AG04450 (cell line): ENCODE measurements around the gene PRPF18. TPM values are rescaled to one million over a fixed set of nuclear protein-coding genes. Genes with fewer than 3 reads are reported as not detected.

Experiments
- CTCF ChIA-PET: fragments of 300-600, 350-600 bp; formaldehyde crosslinking; extraction: SDS; loops from one replicate; lab custom pipeline; 2022; ENCODE audit warnings: antibody characterized with exemption, inconsistent platforms; lab: Charles Lee
- POLR2A ChIA-PET: fragments of 350-600 bp; formaldehyde crosslinking; extraction: SDS; loops from one replicate; lab custom pipeline; 2021; ENCODE audit warnings: antibody characterized with exemption, inconsistent platforms; lab: Yijun Ruan, JAX
- DNase-seq: peaks from one replicate; pipeline ENCODE4 v3.0.0-alpha.2; 2011; ENCODE audit warnings: low read depth, low spot score
- H3K27ac ChIP-seq: one replicate; pipeline ENCODE4 v1.5.1; 2012; ENCODE audit warnings: low read depth, low read length, control low read depth
- H3K27me3 ChIP-seq: one replicate; pipeline ENCODE4 v1.6.0; 2012; ENCODE audit warnings: low read length; ENCODE audit not compliant: control insufficient read depth, insufficient read depth
- H3K4me3 ChIP-seq: 2 replicates; pipeline ENCODE4 v1.5.1; 2011; ENCODE audit warnings: mild to moderate bottlenecking, low read depth, low read length, control low read depth
- H3K9me3 ChIP-seq: 2 replicates; pipeline ENCODE4 v1.5.1; 2012; ENCODE audit warnings: low read length; ENCODE audit not compliant: control insufficient read depth, insufficient read depth
- polyA plus RNA-seq: library from polyadenylated mRNA; depleted of rRNA; stranded (reverse); fragments of >200 nt; gene quantifications from 2 replicates; pipeline ENCODE4 v1.2.3, GENCODE V29; 2011
- TF ChIP-seq, protein P1 (sequence below): IDR thresholded peaks from 2 replicates; pipeline ENCODE4 v1.5.1; 2011; ENCODE audit warnings: low read depth, low read length, control low read depth, inconsistent platforms

The PRPF18 gene
- polyA plus RNA-seq, 1 experiment = 25.4 TPM

DNA sequence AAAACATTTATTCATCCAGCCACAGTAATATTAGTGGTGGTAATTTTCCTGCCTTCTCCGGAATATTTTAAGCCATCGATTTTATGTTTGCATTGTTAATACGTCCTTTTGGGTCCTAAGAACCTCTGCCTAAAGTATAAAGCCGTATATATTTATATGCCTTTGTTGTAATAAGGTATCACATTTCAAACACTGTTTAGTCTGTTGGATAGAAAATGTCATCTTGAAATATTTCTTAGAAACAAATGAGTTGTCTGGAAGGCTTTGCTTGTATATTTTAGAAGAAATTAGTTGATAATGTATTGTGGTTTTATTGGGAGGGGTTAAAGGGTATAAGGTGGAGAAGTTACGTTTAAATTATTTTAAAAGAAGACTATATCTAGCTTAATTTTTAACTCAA is 11.1 kb downstream of the PRPF18 start:
- Histone ChIP-seq H3K27me3 (no peaks in the 10 kb centered on the region), H3K4me3 (no peak overlapping the region), H3K27ac (no peak overlapping the region), H3K9me3 (no peaks in the 10 kb centered on the region)
- CTCF ChIA-PET = interaction anchor here (0.9 kb wide), 1 partner anchor 16 kb away, joined by 5 read pairs; no protein-coding TSS in a partner anchor
- no peak for DNase-seq
- TF ChIP-seq, protein P1, sequence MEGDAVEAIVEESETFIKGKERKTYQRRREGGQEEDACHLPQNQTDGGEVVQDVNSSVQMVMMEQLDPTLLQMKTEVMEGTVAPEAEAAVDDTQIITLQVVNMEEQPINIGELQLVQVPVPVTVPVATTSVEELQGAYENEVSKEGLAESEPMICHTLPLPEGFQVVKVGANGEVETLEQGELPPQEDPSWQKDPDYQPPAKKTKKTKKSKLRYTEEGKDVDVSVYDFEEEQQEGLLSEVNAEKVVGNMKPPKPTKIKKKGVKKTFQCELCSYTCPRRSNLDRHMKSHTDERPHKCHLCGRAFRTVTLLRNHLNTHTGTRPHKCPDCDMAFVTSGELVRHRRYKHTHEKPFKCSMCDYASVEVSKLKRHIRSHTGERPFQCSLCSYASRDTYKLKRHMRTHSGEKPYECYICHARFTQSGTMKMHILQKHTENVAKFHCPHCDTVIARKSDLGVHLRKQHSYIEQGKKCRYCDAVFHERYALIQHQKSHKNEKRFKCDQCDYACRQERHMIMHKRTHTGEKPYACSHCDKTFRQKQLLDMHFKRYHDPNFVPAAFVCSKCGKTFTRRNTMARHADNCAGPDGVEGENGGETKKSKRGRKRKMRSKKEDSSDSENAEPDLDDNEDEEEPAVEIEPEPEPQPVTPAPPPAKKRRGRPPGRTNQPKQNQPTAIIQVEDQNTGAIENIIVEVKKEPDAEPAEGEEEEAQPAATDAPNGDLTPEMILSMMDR = no peak
- POLR2A ChIA-PET = interaction anchor here (0.6 to 0.7 kb wide), 2 partner anchors 505 to 685 kb away, joined by 3 to 5 read pairs; no protein-coding TSS in a partner anchor

DNA sequence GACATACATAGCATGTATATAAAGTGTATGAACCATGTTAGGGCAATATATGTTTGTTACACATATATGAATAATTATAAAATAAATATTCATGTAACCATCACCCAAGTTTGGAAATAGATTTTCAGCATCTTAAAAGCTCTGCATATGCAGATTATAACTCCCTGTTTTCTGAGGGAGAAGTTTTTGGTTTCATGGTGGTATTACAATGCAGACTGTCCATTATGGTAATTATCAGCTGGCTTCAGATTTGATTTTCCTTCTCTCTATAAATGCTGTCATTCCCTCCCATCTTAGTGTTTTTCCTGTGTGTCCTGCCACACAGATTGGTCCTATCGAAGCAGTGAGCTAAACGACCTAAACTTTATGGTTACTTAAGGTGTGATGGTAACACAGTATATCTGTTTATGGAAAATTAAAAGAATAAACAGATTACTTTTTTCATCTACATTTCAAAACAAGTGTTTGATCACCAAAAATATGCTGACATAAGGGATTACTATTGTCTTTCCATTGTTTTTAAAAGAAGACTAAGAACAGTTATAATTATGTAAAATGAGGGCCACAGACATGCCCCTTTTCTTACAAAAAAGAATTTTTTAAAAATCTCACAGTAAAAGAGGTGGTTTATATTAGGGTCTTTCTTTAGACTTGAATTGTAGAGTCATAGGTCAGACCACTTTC is 17.7 kb downstream of the PRPF18 start:
- POLR2A ChIA-PET = no interaction called here
- no peak for DNase-seq
- CTCF ChIA-PET = interaction anchor here (1.1 to 3.7 kb wide), 3 partner anchors 9 to 55 kb away, joined by 3 to 27 read pairs (median 8); partner anchors contain the start of gene PRPF18
- Histone ChIP-seq H3K27ac (no peak overlapping the region), H3K9me3 (no peaks in the 10 kb centered on the region), H3K4me3 (no peak overlapping the region), H3K27me3 (no peaks in the 10 kb centered on the region)
- TF ChIP-seq, protein P1 = no peak

DNA sequence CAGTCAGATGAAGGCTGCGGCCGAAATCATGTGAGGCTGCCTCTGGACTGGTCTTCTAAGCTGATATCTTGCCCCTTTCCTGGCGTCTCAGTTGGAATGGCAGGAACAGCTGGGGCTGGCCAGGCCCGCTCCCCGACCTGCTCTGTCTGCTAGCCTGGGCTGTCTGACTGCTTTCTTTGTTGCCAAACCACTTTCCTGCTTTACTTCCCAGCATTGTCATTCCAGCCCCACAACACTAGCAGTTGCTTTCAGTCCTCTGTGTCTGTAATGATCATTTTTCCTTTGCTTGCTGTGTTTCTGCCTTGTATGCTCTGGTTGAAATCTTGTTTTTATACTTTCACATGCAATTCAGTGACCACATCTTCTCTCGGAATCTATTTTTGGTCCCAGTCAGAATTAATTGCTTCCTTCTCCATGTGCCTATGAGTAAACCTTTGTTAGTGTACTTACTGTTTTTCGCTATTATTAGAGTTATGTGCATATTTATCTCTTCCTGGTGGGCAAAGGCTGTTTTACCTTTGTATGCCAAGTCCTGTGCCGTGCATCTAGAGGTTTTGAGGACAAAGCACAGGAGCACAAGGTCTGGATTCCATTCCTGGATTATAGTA is 21.6 kb downstream of the PRPF18 start:
- H3K9me3 ChIP-seq = no peaks in the 10 kb centered on the region
- no peak overlapping the region for H3K4me3 ChIP-seq
- ChIA-PET POLR2A (no interaction called here), CTCF (no interaction called here)
- H3K27me3 ChIP-seq = no peaks in the 10 kb centered on the region
- TF ChIP-seq, protein P1 = no peak
- H3K27ac ChIP-seq = no peak overlapping the region
- no peak for DNase-seq

DNA sequence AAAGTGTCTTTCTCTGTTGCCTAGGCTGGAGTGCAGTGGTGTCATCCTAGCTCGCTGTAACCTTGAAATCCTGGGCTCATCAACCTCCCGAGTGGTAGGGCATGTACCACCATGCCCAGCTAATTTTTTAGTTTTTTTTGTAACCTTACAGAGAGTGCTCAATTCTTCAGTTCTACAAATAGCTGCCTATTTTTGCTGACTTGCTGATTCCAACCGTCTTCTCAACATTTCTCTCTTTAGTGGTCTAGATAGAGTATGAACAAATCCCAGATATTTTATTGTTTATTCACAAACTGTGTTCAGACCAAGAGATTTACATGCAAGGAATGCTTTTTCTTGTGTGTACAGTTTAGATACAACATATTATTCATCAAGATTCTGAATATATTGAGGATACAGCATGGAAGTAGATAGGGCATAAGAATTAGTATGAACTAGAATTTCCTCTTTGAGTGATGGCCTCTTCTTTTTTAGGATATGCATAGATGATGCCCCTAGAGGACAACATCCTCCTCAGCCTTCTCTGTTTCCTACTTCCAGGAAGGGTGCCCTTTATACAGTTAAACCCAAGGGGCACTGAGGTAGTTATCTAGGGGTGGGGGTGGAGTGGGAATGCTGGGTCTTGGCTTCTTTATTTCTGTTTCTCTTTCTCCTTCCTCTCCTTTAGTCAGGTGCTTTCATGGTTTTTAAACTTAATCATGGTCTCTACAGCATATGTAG is 26.0 kb downstream of the PRPF18 start:
- ChIA-PET POLR2A (no interaction called here), CTCF (interaction anchor here (0.6 to 3.6 kb wide), 32 partner anchors 9 to 481 kb away, joined by 3 to 39 read pairs (median 4); no protein-coding TSS in a partner anchor)
- H3K27me3 ChIP-seq = no peaks in the 10 kb centered on the region
- H3K27ac ChIP-seq = no peak overlapping the region
- H3K9me3 ChIP-seq = no peaks in the 10 kb centered on the region
- H3K4me3 ChIP-seq = no peak overlapping the region
- DNase-seq = no peak
- TF ChIP-seq, protein P1 = peak; percentile 28; the same call in 1 of the 2 replicates
